ENCODE measurements around the gene NME5. TPM values are rescaled to one million over a fixed set of nuclear protein-coding genes. Genes with fewer than 3 reads are reported as not detected.

NME5 gene
- total and polyA plus RNA-seq, 9 of the 15 experiments (the other 6 are each of a cell fraction or from before 2014, with no cell fraction given): not detected

DNA sequence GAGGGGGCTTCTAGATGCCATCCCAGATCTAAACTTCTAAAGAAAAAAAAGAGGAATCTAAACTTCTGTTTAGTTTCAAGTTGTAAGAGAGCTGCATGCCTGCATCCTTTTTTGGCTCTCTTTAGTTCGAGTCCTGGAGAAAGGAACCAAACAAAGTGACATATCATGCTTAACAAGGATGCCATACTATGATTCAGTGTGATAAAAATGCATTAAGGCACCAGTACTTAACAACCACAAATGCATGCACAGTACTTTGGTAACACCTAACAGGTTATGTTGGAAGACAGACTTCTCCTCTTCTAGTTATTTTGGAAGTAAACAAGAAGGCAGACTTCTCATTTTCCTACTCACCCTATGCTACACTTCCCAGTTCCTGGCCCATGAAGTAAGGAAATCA, 27.3 kb downstream of the NME5 start:
- TF ChIP-seq U2AF2 (optimal IDR thresholded peaks at IDR 0.05; ENCODE audit: low read depth, low read length): no peak
- no peak for TF ChIP-seq ZNF134 (CRISPR knock-in tag; conservative IDR thresholded peaks at IDR 0.05)
- no peak for TF ChIP-seq L3MBTL2 (IDR thresholded peaks at IDR 0.05)
- no peak for TF ChIP-seq ARID2 (IDR thresholded peaks at IDR 0.05)
- TF ChIP-seq SNIP1 (IDR thresholded peaks at IDR 0.05; ENCODE audit: low read depth): no peak
- no peak for TF ChIP-seq GTF2A2 (tag; IDR thresholded peaks at IDR 0.05)
- no peak for TF ChIP-seq BHLHE40 (IDR thresholded peaks at IDR 0.05; ENCODE audit: low read length)
- no peak for TF ChIP-seq SIN3A (IDR thresholded peaks at IDR 0.05; ENCODE audit: borderline replicate concordance in 2 of 2, control insufficient read depth in 1 of 2, low read depth in 2 of 2, low read length in 2 of 2)
- no peak for TF ChIP-seq ZNF778 (CRISPR knock-in tag; IDR thresholded peaks at IDR 0.05)
- TF ChIP-seq ZNF277 (CRISPR knock-in tag; IDR thresholded peaks at IDR 0.05; ENCODE audit: borderline replicate concordance): no peak
- TF ChIP-seq IRF9 (tag; IDR thresholded peaks at IDR 0.05): no peak
- TF ChIP-seq CCAR2 (IDR thresholded peaks at IDR 0.05; ENCODE audit: low read depth, low read length): no peak
- TF ChIP-seq, protein P1, sequence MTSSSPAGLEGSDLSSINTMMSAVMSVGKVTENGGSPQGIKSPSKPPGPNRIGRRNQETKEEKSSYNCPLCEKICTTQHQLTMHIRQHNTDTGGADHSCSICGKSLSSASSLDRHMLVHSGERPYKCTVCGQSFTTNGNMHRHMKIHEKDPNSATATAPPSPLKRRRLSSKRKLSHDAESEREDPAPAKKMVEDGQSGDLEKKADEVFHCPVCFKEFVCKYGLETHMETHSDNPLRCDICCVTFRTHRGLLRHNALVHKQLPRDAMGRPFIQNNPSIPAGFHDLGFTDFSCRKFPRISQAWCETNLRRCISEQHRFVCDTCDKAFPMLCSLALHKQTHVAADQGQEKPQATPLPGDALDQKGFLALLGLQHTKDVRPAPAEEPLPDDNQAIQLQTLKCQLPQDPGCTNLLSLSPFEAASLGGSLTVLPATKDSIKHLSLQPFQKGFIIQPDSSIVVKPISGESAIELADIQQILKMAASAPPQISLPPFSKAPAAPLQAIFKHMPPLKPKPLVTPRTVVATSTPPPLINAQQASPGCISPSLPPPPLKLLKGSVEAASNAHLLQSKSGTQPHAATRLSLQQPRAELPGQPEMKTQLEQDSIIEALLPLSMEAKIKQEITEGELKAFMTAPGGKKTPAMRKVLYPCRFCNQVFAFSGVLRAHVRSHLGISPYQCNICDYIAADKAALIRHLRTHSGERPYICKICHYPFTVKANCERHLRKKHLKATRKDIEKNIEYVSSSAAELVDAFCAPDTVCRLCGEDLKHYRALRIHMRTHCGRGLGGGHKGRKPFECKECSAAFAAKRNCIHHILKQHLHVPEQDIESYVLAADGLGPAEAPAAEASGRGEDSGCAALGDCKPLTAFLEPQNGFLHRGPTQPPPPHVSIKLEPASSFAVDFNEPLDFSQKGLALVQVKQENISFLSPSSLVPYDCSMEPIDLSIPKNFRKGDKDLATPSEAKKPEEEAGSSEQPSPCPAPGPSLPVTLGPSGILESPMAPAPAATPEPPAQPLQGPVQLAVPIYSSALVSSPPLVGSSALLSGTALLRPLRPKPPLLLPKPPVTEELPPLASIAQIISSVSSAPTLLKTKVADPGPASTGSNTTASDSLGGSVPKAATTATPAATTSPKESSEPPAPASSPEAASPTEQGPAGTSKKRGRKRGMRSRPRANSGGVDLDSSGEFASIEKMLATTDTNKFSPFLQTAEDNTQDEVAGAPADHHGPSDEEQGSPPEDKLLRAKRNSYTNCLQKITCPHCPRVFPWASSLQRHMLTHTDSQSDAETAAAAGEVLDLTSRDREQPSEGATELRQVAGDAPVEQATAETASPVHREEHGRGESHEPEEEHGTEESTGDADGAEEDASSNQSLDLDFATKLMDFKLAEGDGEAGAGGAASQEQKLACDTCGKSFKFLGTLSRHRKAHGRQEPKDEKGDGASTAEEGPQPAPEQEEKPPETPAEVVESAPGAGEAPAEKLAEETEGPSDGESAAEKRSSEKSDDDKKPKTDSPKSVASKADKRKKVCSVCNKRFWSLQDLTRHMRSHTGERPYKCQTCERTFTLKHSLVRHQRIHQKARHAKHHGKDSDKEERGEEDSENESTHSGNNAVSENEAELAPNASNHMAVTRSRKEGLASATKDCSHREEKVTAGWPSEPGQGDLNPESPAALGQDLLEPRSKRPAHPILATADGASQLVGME (CRISPR knock-in tag; IDR thresholded peaks at IDR 0.05): no peak
- no peaks in the 10 kb centered on the region for H3K79me2 ChIP-seq (ENCODE audit: control insufficient read depth, insufficient read depth, low read length)
- H3K4me3 ChIP-seq: no peak overlapping the region
- no peak overlapping the region for H3K27ac ChIP-seq (ENCODE audit: extremely low read depth, low read depth, low read length)
- H3K9me3 ChIP-seq (replicated peaks; ENCODE audit: control insufficient read depth, insufficient read depth, low read depth, low read length): no peaks in the 10 kb centered on the region
- H3K4me1 ChIP-seq (replicated peaks in 1 of 2; ENCODE audit: control insufficient read depth in 2 of 2, insufficient read depth in 2 of 2, low read length in 2 of 2): no peaks in the 10 kb centered on the region; a peak in 1 of 5 replicates
- no TSS peak for BruUV-seq (replicated peaks)
- 0% methylated on average over 1 of the region's 1 CpG for WGBS (ENCODE audit: insufficient coverage, low coverage, missing lambda C conversion rate)
- POLR2A ChIA-PET: interaction anchor here (1.2 kb wide), 1 partner anchor 85 kb away, joined by 3 read pairs; no protein-coding TSS in a partner anchor
- no peak for DNase-seq (ENCODE audit: extremely low read depth in 1 of 4, low spot score in 3 of 4)
- no peaks in the 10 kb centered on the region for H3K9me1 ChIP-seq (ENCODE audit: control insufficient read depth, insufficient read depth, low read length)
- H3K9ac ChIP-seq (ENCODE audit: insufficient read depth in 1 of 2, low read depth in 2 of 2, low read length in 2 of 2): no peak overlapping the region
- no peaks in the 10 kb centered on the region; the same call in 1 of the 2 replicates for H4K20me1 ChIP-seq (replicated peaks; ENCODE audit: control insufficient read depth, insufficient read depth, low read length)
- CTCF ChIA-PET (ENCODE audit: low intra/inter-chr PET ratio): no interaction called here
- H3K36me3 ChIP-seq (ENCODE audit: control insufficient read depth, insufficient read depth, low read length): no peaks in the 10 kb centered on the region
- ATAC-seq: no peak
- in situ Hi-C loops (cut with MboI) (no loop called here), intact Hi-C loops (cut with micrococcal nuclease) (no loop called here)
- no peak overlapping the region for H2AFZ ChIP-seq (ENCODE audit: low read depth, low read length)
- FAIRE-seq: no peak
- H3K4me2 ChIP-seq (ENCODE audit: insufficient read depth, low read length): no peak overlapping the region
- H3K27me3 ChIP-seq (ENCODE audit: control insufficient read depth in 2 of 2, insufficient read depth in 2 of 2, low read length in 2 of 2): peaks cover 14 to 15% of the 10 kb centered on the region in 2 experiments; a peak in 3 of 5 replicates
